MCF 10A (cell line): ENCODE measurements around the gene HYAL1. TPM values are rescaled to one million over a fixed set of nuclear protein-coding genes. Genes with fewer than 3 reads are reported as not detected.
A peak's percentile ranks its signal among the peaks of the same experiment; 100 is the strongest.

Experiments used
- BruUV-seq: library from RNA; stranded (reverse); fragments of 400-500 nt; replicated peaks from 2 replicates; lab custom pipeline; 2021; lab: Mats Ljungman, UMichigan
- CTCF ChIA-PET: fragments of 300-600 bp; sonication (Branson Sonifier 250); formaldehyde crosslinking; extraction: SDS; loops from one replicate; lab custom pipeline; 2021; ENCODE audit warnings: antibody characterized with exemption, inconsistent platforms; lab: Yijun Ruan, JAX
- POLR2A ChIA-PET: fragments of 300-600, 350-650 bp; sonication (Branson Sonifier 250); formaldehyde crosslinking; extraction: SDS; loops from one replicate; lab custom pipeline; 2020; ENCODE audit warnings: antibody characterized with exemption, inconsistent platforms; lab: Yijun Ruan, JAX
- DNase-seq: peaks from one replicate; pipeline ENCODE4 v3.0.0-alpha.2; 2018; ENCODE audit not compliant: unreplicated experiment
- H3K27ac Mint-ChIP-seq: one replicate; pipeline ENCODE4 v1.8.0; 2022; ENCODE audit warnings: mild to moderate bottlenecking, low read depth, mixed read lengths; ENCODE audit not compliant: unreplicated experiment
- H3K27me3 Mint-ChIP-seq: one replicate; pipeline ENCODE4 v1.8.0; 2022; ENCODE audit warnings: mixed read lengths; ENCODE audit not compliant: insufficient read depth, unreplicated experiment
- H3K36me3 Mint-ChIP-seq: one replicate; pipeline ENCODE4 v1.8.0; 2022; ENCODE audit warnings: mild to moderate bottlenecking, moderate library complexity, mixed read lengths; ENCODE audit not compliant: insufficient read depth, unreplicated experiment
- H3K4me1 Mint-ChIP-seq: one replicate; pipeline ENCODE4 v1.8.0; 2022; ENCODE audit warnings: mixed read lengths; ENCODE audit not compliant: insufficient read depth, unreplicated experiment
- H3K4me3 Mint-ChIP-seq: one replicate; pipeline ENCODE4 v1.8.0; 2022; ENCODE audit warnings: mild to moderate bottlenecking, moderate library complexity, mixed read lengths; ENCODE audit not compliant: unreplicated experiment
- H3K9me3 Mint-ChIP-seq: one replicate; pipeline ENCODE4 v1.8.0; 2022; ENCODE audit warnings: mixed read lengths; ENCODE audit not compliant: unreplicated experiment
- intact Hi-C: fragments of 100-400 bp; cut with micrococcal nuclease; formaldehyde crosslinking; loops from 2 replicates; pipeline ENCODE4 v1.14.1; 2022
- total RNA-seq: library from RNA; stranded (reverse); gene quantifications from 2 replicates; pipeline ENCODE4 v1.2.3, GENCODE V29; 2022
- TF ChIP-seq, protein P1 (sequence below): fragments of 200-600 bp; IDR thresholded peaks from one replicate; pipeline ENCODE4 v1.8.0; 2022; ENCODE audit warnings: antibody characterized with exemption, mild to moderate bottlenecking; ENCODE audit not compliant: unreplicated experiment

HYAL1 gene
- total RNA-seq, 1 experiment from 2014 or later = 0.70 TPM

DNA sequence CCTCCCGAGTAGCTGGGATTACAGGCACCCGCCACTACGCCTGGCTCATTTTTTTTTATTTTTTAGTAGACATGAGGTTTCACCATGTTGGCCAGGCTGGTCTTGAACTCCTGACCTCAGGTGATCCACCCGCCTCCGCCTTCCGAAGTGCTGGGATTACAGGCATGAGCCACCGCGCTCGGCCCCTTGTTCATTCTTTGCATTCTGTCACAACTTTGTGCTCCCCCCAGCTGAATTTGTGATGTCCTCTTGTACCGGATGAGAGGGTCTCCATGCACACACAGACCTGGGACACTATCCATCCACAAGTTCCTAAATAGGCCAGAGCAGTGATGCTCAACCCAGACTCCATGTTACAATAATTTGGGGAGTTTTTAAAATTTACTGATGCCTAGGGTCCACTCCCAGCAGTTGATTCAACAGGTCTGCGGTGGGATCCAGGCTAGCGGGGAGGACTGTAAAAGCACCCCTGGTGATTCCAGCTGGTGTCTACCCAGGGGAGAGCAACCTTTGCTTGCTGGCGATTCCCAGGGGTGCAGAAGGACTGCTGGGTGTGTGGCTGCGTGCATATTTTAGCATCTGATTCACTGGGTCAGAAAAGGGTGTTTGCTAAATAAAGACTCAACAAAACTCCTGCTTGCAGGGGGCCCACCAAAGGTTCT is 36.2 kb upstream of the HYAL1 start:
- peaks cover 8% of the 10 kb centered on the region for H3K36me3 Mint-ChIP-seq
- POLR2A ChIA-PET = interaction anchor here (1.3 kb wide), 1 partner anchor 11 kb away, joined by 4 read pairs; the partner anchor contains the start of genes CYB561D2 and NPRL2
- no TSS peak for BruUV-seq
- no peaks in the 10 kb centered on the region for H3K27me3 Mint-ChIP-seq
- CTCF ChIA-PET = interaction anchor here (1.8 to 4.6 kb wide), 2 partner anchors 9 to 275 kb away, joined by 5 to 40 read pairs; partner anchors contain the start of genes CYB561D2 and NPRL2
- TF ChIP-seq, protein P1, sequence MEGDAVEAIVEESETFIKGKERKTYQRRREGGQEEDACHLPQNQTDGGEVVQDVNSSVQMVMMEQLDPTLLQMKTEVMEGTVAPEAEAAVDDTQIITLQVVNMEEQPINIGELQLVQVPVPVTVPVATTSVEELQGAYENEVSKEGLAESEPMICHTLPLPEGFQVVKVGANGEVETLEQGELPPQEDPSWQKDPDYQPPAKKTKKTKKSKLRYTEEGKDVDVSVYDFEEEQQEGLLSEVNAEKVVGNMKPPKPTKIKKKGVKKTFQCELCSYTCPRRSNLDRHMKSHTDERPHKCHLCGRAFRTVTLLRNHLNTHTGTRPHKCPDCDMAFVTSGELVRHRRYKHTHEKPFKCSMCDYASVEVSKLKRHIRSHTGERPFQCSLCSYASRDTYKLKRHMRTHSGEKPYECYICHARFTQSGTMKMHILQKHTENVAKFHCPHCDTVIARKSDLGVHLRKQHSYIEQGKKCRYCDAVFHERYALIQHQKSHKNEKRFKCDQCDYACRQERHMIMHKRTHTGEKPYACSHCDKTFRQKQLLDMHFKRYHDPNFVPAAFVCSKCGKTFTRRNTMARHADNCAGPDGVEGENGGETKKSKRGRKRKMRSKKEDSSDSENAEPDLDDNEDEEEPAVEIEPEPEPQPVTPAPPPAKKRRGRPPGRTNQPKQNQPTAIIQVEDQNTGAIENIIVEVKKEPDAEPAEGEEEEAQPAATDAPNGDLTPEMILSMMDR = no peak
- peaks cover 13% of the 10 kb centered on the region for H3K4me1 Mint-ChIP-seq
- H3K9me3 Mint-ChIP-seq = no peaks in the 10 kb centered on the region
- DNase-seq = no peak
- intact Hi-C loops = no loop called here
- no peak overlapping the region for H3K4me3 Mint-ChIP-seq
- no peak overlapping the region for H3K27ac Mint-ChIP-seq

DNA sequence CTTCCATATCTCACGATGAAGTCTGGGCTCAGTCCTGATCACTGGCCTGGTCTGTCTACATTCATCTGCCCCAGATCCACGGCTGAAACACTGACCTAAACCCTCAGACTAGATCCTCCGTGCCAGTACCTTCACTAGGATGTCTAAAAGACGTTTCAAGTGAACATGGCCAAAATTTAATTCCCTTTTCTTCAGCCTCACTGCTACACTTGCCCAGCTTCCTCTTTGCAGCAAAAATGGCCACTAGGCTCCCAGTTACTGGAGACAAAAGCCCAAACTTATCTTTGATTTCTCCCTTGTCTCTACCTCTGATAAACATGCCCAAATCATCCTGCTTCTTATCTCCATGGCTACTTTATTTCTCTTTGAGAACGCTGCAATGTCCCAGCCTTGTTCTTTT is 35.6 kb upstream of the HYAL1 start:
- Mint-ChIP-seq H3K4me3 (peak overlapping the region; percentile 85), H3K4me1 (peaks cover 19% of the 10 kb centered on the region), H3K9me3 (no peaks in the 10 kb centered on the region), H3K27me3 (no peaks in the 10 kb centered on the region), H3K27ac (no peak overlapping the region), H3K36me3 (peaks cover 15% of the 10 kb centered on the region)
- TF ChIP-seq, protein P1 = no peak
- POLR2A ChIA-PET = interaction anchor here (3.9 to 4.9 kb wide), 2 partner anchors 10 kb away, joined by 58 to 79 read pairs; partner anchors contain the start of genes CYB561D2, NPRL2 and TUSC2
- no peak for DNase-seq
- no TSS peak for BruUV-seq
- CTCF ChIA-PET = interaction anchor here (0.6 to 4.6 kb wide), 4 partner anchors 9 to 1604 kb away, joined by 5 to 40 read pairs (median 12); partner anchors contain the start of genes CYB561D2 and NPRL2
- intact Hi-C loops = no loop called here

DNA sequence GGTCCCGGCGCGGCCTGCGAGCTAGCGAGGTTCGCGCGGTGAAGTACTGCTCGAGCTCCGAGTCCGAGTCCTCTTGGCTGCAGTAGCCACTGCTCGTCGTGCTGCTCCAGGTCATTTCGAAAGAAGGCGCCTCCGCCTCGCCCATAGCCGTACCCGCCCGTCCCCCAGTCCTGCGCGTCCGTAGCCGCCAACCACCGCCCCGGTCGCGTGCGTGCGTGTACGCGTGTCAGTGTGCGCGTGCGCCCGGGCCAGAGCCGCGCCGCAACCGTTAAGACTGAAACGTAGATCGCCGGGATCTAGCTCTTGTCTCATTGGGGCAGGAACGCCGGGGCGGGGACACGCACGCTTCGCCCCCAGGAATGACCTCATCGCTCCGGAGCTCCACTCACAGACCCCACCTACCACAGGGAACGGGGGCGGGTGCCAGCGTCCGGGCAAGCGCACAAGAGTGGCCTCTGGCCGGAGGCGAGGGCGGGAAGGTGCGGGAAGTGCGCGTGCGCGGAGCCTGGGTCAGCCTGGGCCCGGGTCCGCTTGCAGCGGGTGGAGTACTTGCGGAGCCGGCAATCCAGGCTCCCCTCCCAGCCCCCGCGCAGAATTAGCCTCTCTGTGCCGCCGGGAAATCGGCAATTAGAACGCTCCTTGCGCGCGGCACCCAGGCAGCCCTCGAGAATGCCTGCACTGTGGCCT is 33.9 kb upstream of the HYAL1 start:
- Mint-ChIP-seq H3K4me1 (peaks cover 22% of the 10 kb centered on the region), H3K27me3 (no peaks in the 10 kb centered on the region), H3K27ac (peak overlapping the region; percentile 91), H3K4me3 (peak overlapping the region; percentile 85), H3K36me3 (peaks cover 30% of the 10 kb centered on the region), H3K9me3 (no peaks in the 10 kb centered on the region)
- intact Hi-C loops = no loop called here
- CTCF ChIA-PET = interaction anchor here (0.8 to 4.6 kb wide), 9 partner anchors 9 to 232 kb away, joined by 3 to 40 read pairs (median 4); partner anchors contain the start of genes CYB561D2, HEMK1, IFRD2 and NPRL2
- peak; percentile 99 for DNase-seq
- TF ChIP-seq, protein P1 = no peak
- BruUV-seq = no TSS peak
- POLR2A ChIA-PET = interaction anchor here (0.6 to 4.9 kb wide), 24 partner anchors 8 to 1615 kb away, joined by 3 to 79 read pairs (median 6); partner anchors contain the start of genes CYB561D2, DCAF1, GNAI2 and HYAL2
